Vagina (tissue), 2 donors: ENCODE results near the gene GRK4. TPM values are rescaled to one million over a fixed set of nuclear protein-coding genes. Genes with fewer than 3 reads are reported as not detected.

ENCODE experiments used
- DNase-seq, 2 donors: peaks; one replicate each; pipeline ENCODE4 v3.0.0-alpha.2; 2017; ENCODE audit errors: extremely low spot score in 2 of 2
- H3K27ac ChIP-seq: fragments of 200-600 bp; sonication (generic); one replicate; pipeline ENCODE4 v1.5.1; 2019
- H3K27me3 ChIP-seq: fragments of 200-600 bp; sonication (generic); one replicate; pipeline ENCODE4 v1.5.1; 2019
- H3K36me3 ChIP-seq, 2 donors: fragments of 200-600 bp; sonication (generic); one replicate each; pipeline ENCODE4 v1.5.1; 2017 to 2019
- H3K4me1 ChIP-seq: fragments of 200-600 bp; sonication (generic); one replicate; pipeline ENCODE4 v1.5.1; 2019
- H3K4me3 ChIP-seq, 2 donors: fragments of 200-600 bp; sonication (generic); 1 replicate in 1 of 2; 2 replicates in 1 of 2; pipeline ENCODE4 v1.5.1; 2016 to 2019
- H3K9me3 ChIP-seq: fragments of 200-600 bp; sonication (generic); one replicate; pipeline ENCODE4 v1.5.1; 2019
- CTCF ChIP-seq, 3 experiments: fragments of 450-650 bp in 2 of 3; fragments of 200-600 bp in 1 of 3; sonication (generic) in 1 of 3; IDR thresholded peaks; one replicate each; pipeline ENCODE4 v1.5.1; 2017 to 2019; ENCODE audit warnings: antibody characterized with exemption in 3 of 3, mild to moderate bottlenecking in 2 of 3, moderate library complexity in 2 of 3
- POLR2A ChIP-seq, 2 donors: fragments of 450-650 bp; IDR thresholded peaks; one replicate each; pipeline ENCODE4 v1.6.1; 2017; ENCODE audit warnings: antibody characterized with exemption in 2 of 2, mild to moderate bottlenecking in 2 of 2, moderate library complexity in 2 of 2
- POLR2AphosphoS5 ChIP-seq, 2 donors: sonication (generic); formaldehyde crosslinking; IDR thresholded peaks; one replicate each; pipeline ENCODE4 v1.9.0; 2017; ENCODE audit warnings: antibody characterized with exemption in 2 of 2, mild to moderate bottlenecking in 2 of 2, low read depth in 1 of 2; ENCODE audit not compliant: insufficient read depth in 1 of 2
- intact Hi-C: fragments of 100-400 bp; cut with DNase I; formaldehyde crosslinking; loops from one replicate; pipeline ENCODE4 v1.15.1; 2023
- total RNA-seq: library from RNA; depleted of rRNA; stranded (reverse); fragments of >200 nt; gene quantifications from one replicate; pipeline ENCODE4 v1.2.3, GENCODE V29; 2016

Gene GRK4
- total RNA-seq, 1 donor from 2014 or later: 2.7 TPM

DNA sequence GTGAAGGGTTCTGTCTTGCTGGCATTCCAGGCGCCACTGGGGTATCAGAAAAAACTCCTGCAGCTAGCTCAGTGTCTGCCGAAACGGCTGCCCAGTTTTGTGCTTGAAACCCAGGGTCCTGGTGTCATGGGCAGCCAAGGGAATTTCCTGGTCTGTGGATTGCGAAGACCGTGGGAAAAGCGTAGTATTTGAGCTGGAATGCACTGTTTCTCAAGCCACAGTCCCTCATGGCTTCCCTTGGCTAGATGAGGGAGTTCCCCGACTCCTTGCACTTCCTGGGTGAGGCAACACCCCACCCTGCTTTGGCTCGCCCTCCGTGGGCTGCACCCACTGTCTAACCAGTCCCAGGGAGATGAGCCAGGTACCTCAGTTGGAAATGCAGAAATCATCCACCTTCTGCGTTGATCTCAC lies 40.2 kb upstream of the GRK4 start:
- peaks cover 0 to 65% of the 10 kb centered on the region in 2 donors for H3K36me3 ChIP-seq
- H3K4me1 ChIP-seq: peaks cover 11% of the 10 kb centered on the region
- no peak overlapping the region for H3K4me3 ChIP-seq
- intact Hi-C loops: no loop called here
- DNase-seq: no peak
- no peak overlapping the region for H3K27ac ChIP-seq
- TF ChIP-seq CTCF (IDR thresholded peaks at IDR 0.05) (no peak), POLR2A (IDR thresholded peaks at IDR 0.05) (no peak), POLR2AphosphoS5 (IDR thresholded peaks at IDR 0.05; ENCODE audit: insufficient read depth in 1 of 2, low read depth in 1 of 2) (no peak)
- H3K9me3 ChIP-seq: no peaks in the 10 kb centered on the region
- no peaks in the 10 kb centered on the region for H3K27me3 ChIP-seq

GRCh38 chr4:2923668-2924173 lies 39.6 kb upstream of the GRK4 start:
- Histone ChIP-seq H3K36me3 (peaks cover 0 to 71% of the 10 kb centered on the region in 2 donors), H3K27me3 (no peaks in the 10 kb centered on the region), H3K9me3 (no peaks in the 10 kb centered on the region), H3K4me1 (peaks cover 11% of the 10 kb centered on the region), H3K27ac (no peak overlapping the region), H3K4me3 (no peak overlapping the region)
- DNase-seq: no peak
- TF ChIP-seq POLR2AphosphoS5 (IDR thresholded peaks at IDR 0.05; ENCODE audit: insufficient read depth in 1 of 2, low read depth in 1 of 2): no peak
- TF ChIP-seq CTCF (IDR thresholded peaks at IDR 0.05): no peak
- no peak for TF ChIP-seq POLR2A (IDR thresholded peaks at IDR 0.05)
- intact Hi-C loops: no loop called here

DNA sequence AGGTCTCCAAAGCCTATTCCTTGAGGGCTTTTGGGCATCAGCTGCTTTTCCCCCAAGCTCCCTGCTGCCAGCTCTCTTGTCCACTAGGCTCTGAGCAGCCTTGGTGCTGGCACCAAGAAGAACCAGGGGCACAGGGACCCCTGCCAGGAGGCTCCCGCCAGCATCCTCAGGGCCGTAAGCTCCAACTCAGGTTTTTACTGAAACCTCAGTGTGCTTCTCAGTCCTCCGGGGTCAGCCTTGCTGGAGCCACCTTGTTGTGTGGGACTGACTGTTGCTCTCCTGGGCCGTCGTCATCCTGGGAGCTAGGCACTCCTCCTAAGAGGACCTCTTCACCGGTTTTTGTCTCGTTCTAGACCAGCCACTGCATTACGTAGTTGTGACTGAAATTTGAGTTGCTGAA lies 39.1 kb upstream of the GRK4 start:
- Histone ChIP-seq H3K27ac (no peak overlapping the region), H3K36me3 (peaks cover 0 to 76% of the 10 kb centered on the region in 2 donors), H3K4me3 (no peak overlapping the region), H3K9me3 (no peaks in the 10 kb centered on the region), H3K4me1 (peaks cover 11% of the 10 kb centered on the region), H3K27me3 (no peaks in the 10 kb centered on the region)
- intact Hi-C loops: no loop called here
- DNase-seq: no peak
- TF ChIP-seq POLR2AphosphoS5 (IDR thresholded peaks at IDR 0.05; ENCODE audit: insufficient read depth in 1 of 2, low read depth in 1 of 2) (no peak), POLR2A (IDR thresholded peaks at IDR 0.05) (no peak), CTCF (IDR thresholded peaks at IDR 0.05) (no peak)

DNA sequence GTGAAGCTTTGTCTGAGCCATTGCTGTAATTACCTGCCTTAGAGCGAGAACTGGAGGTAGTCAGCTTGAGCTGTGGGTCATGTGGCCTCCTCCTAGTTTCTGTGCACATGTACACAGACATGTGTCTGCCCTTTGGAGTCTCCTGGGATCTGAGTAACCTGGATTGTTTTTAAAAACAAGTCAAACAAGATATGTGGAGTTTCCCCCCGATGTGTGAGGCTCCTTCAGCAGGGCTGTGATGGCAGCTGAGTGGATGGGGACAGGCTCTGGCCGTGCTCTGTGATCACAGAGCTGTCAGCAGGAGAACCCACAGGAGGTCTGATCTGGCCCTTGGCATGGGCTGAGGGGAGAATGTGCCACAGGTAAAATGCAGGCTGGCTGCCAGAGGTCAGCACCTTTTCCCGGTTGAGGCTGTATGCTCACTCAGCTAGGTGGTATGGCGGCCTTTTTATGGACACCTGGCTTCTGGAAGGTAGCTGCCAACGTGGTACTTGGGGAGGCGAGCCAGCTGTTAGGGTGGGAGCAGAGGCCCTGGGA lies 38.5 kb upstream of the GRK4 start:
- no peak for TF ChIP-seq POLR2A (IDR thresholded peaks at IDR 0.05)
- no peak for TF ChIP-seq POLR2AphosphoS5 (IDR thresholded peaks at IDR 0.05; ENCODE audit: insufficient read depth in 1 of 2, low read depth in 1 of 2)
- TF ChIP-seq CTCF (IDR thresholded peaks at IDR 0.05): no peak
- Histone ChIP-seq H3K36me3 (peaks cover 0 to 74% of the 10 kb centered on the region in 2 donors), H3K27ac (no peak overlapping the region), H3K9me3 (no peaks in the 10 kb centered on the region), H3K27me3 (no peaks in the 10 kb centered on the region), H3K4me1 (peaks cover 11% of the 10 kb centered on the region), H3K4me3 (no peak overlapping the region)
- intact Hi-C loops: no loop called here
- DNase-seq: no peak

DNA sequence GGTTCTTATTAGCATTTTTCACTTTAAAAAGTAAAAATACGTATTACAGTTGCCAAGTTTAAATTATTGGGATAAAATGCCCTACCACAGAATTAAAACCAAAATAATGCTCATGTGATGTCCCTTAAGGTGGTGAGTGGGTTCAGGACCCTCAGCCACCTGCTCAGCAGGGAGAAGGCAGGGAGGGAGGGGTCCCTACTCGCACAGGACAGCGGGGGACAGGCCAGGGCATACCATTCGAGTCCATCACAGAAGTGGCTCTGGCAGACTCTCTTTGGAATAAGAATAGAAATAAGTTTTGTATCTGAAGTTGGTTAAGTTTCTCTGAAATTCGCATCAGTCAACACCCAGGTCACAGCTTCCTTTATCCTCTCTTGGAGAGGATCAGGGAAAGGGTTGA lies 37.9 kb upstream of the GRK4 start:
- intact Hi-C loops: no loop called here
- no peak for TF ChIP-seq POLR2A (IDR thresholded peaks at IDR 0.05)
- TF ChIP-seq CTCF (IDR thresholded peaks at IDR 0.05): no peak
- TF ChIP-seq POLR2AphosphoS5 (IDR thresholded peaks at IDR 0.05; ENCODE audit: insufficient read depth in 1 of 2, low read depth in 1 of 2): no peak
- peaks cover 0 to 74% of the 10 kb centered on the region in 2 donors for H3K36me3 ChIP-seq
- no peak overlapping the region for H3K4me3 ChIP-seq
- no peak overlapping the region for H3K27ac ChIP-seq
- H3K9me3 ChIP-seq: no peaks in the 10 kb centered on the region
- peaks cover 11% of the 10 kb centered on the region for H3K4me1 ChIP-seq
- DNase-seq: no peak
- H3K27me3 ChIP-seq: no peaks in the 10 kb centered on the region
